Measurements from ENCODE around the gene YOD1.

DNA sequence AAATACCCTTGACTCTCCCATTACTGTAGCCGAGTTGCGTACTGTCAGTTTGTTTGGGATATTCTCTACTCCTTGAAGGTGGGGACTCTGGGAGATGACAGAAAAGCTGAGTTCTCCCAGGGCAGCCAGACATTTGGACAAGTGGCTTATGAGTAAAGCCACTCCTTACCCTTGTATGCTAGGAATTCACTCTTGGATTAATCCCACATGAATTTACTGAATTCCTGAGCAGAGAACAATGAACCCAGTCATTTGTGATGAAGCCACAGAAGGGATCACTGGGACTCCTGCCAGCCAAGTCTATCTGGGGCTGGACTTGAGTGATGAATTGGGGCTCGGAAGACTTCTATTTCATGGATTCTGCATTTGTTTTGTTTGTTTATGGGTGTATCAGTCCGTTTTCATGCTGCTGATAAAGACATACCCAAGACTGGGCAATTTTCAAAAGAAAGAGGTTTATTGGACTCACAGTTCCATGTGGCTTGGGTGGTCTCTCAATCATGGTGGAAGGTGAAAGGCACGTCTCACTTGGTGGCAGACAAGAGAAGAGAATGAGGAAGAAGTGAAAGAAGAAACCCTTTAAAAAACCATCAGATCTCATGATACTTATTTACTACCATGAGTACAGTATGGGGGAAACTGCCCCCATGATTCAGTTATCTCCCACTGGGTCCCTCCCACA is 43.5 kb downstream of the YOD1 start:
- TF ChIP-seq CTCF (IDR thresholded peaks at IDR 0.05) = no peak
- no peak for TF ChIP-seq POLR2A (IDR thresholded peaks at IDR 0.05)
- TF ChIP-seq POLR2AphosphoS5 (IDR thresholded peaks at IDR 0.05) = no peak

Measured in upper lobe of left lung (tissue), 4 donors.